Measurements from ENCODE around the gene LRWD1.

DNA sequence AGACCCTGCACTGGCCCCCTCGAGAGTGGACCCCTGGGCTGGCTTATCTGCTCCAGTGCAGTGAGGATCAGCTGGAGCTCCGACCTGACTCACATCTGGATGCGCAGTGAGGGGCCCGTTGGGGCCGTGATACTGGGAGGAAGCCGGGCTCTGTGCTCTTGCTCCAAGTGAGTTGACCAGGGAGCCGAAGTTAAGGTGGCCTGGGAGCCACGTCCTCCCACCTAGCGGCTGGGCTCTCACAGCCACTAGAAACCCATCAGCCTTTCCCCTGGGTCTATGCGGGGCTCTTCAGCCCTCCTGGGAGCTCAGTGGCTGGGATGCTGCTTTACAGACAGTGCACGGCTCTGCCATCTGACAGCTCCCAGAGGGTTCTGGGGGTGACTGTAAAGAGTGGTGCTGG is 9.2 kb upstream of the LRWD1 start:
- TF ChIP-seq, protein P1, sequence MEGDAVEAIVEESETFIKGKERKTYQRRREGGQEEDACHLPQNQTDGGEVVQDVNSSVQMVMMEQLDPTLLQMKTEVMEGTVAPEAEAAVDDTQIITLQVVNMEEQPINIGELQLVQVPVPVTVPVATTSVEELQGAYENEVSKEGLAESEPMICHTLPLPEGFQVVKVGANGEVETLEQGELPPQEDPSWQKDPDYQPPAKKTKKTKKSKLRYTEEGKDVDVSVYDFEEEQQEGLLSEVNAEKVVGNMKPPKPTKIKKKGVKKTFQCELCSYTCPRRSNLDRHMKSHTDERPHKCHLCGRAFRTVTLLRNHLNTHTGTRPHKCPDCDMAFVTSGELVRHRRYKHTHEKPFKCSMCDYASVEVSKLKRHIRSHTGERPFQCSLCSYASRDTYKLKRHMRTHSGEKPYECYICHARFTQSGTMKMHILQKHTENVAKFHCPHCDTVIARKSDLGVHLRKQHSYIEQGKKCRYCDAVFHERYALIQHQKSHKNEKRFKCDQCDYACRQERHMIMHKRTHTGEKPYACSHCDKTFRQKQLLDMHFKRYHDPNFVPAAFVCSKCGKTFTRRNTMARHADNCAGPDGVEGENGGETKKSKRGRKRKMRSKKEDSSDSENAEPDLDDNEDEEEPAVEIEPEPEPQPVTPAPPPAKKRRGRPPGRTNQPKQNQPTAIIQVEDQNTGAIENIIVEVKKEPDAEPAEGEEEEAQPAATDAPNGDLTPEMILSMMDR (IDR thresholded peaks at IDR 0.05), result no peak
- TF ChIP-seq POLR2AphosphoS5 (IDR thresholded peaks at IDR 0.05) (no peak), POLR2A (IDR thresholded peaks at IDR 0.05) (no peak), EP300 (IDR thresholded peaks at IDR 0.05) (no peak)
